NCI-H1694 treated with DMSO at 0.1 percent for 48 hours (cell line): ENCODE measurements around the gene ADRM1.

Source experiments
- DNase-seq: peaks from one replicate; lab custom pipeline; 2025; lab: John Stamatoyannopoulos, UW

Gene ADRM1

DNA sequence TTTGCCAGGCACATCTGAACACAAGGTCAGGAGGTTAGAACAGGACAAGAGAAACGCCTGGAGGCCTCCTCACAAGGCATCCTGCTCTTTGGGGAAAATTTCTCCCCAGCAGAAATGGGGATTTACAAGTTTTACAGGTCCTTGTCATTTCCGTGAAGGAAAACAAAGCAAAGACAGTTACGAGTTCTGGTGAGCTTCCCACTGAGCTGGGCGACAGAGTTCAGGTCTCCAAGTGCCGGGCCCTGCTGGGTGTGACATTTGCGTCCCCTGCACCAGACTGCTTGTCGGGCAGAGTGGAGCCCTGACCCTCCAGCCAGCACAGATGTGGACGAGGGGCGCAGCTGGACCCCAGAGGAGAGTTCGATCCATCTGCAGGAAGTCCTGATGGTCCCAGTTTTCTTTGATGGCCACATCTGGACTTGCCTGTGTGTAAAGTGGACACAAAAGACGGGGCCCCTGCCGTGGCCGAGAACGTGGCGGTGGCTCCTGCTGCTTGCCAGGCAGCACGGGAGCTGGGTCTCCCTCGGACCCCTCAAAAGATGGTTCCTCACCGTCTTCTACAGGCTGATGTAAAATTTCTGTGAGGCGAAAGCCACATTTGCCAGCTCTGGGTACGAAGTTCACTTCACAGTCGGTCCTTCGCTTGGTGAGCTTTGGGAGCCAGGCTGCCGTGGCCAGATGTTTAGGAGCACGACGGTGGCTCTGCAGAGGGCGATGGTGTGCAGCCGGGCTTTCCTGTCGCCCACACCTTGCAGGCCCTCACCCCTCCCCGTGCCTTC, 5.2 kb upstream of the ADRM1 start:
- no peak for DNase-seq

DNA sequence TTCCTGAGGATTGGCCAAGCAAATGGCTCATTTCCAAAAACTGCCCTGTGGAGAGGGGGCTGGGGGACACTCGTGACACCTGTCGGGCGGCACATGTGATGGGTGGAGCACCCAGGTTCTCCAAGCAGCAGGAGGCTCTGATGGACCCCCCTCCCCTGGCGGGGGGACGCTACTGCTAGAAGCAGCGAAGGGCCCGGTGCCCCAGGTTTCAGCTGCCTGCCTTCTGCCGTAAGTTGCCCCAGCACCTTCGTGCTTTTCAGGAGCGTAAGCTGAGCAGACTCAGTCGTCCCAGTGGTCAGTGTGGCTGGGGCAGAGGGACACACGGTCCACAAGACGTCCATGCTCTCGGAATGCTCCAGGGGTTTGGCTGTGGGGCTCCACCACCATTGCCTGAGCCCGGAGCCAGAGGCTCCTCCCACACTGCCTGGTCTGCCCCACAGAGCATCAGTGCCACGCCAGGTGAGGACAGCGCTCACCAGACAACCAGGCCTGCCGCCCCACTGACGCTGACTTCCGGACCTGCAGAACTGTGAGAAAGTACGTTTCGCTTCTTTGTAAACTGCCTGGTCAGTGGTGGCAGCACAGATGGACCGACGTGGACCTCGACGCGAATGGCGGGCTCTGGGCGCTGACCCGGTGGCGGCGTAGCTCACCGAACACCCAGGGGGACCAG, 4.1 kb upstream of the ADRM1 start:
- no peak for DNase-seq

DNA sequence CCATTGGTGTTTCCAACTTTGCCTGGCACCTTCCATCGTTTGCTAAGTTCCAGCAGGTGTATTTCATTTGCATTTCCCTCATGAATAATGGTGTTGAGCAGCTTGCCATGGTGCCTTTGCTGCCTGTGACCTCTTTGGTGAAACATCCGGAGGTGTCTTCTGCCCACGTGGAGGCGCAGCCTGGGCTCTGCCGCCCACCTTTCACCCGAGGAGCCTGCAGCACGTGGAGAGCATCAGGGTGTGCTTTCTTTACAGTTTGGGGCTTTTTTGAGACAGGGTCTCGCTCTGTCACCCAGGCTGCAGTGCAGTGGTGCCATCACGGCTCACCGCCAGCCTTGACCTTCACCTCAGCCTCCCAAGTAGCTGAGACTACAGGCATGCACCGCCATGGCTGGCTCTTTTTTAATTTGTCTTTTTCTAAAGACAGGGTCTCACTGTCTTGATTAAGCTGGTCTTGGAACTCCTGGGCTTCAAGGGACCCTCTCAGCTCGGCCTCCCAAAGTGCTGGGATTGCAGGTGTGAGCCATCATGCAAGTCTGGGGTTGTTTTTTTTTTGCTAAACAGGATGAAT, 3.0 kb upstream of the ADRM1 start:
- no peak for DNase-seq

DNA sequence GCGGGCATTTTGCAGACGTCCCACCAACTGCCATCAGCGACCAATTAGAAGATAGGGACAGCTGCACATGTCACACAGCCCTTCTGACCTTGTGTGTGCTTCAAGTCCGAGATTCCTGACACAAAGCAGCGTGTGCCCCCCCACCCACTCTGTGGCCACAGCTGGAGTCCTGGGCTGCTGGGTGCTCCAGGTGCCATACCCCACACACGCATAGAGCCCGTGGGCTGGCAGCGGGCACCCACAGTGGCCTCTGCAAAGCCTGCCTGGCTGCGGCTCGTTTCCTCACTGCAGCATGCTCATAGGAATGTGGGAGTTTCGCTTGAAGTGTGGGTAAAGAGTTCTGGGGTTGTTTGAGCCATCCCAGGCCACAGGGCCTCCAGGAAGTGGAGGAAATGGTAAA, 2.5 kb upstream of the ADRM1 start:
- no peak for DNase-seq

DNA sequence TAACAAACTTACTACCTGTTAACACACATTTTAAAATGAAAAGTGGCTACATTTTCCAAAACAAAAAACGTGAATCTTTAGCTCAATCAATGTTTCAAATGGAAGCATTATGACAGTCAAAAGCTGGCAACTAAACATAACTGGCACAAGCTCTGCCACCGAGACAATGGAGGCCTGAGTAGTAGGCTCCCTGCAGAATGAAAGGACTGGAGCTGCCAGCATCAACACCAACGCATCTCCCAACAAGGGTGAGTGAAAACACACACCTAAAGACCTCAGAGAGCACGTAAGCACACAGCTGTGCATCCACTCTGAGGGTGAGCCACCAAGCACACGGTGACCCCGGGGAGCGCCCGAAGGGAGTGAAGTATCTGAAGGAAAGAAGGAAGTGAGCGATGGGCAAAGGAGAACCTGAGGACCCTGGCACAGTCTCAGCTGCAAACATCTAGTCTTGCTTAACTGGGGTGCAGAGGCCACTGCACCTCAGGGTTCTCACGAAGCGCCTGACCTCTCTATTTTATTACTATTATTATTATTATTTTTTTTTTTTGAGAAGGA, 1.6 kb upstream of the ADRM1 start:
- no peak for DNase-seq

DNA sequence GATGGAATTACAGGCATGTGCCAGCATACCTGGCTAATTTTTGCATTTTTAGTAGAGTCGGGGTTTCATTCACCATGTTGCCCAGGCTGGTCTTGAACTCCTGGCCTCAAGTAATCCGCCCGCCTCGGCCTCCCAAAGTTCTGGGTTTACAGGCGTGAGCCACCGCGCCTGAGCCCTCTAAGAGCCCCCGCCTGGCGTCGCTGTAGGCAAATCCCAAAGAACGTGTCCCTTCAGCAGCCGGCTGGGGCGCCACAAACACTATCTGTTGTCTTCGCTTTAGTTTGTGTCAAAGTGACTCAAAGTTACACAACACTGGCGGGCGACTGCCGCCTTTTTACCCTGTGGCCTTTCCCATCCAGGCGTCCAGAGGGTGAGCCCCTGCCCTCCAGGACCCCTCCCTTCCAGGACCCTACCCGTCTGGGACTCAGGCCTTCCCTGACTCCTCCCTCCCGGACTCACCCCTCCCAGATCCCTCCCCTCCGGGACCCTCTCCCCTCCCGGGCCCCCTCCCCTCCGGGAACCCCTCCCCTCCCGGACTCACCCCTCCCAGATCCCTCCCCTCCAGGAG, 940 bp upstream of the ADRM1 start:
- peak; percentile 80 for DNase-seq

DNA sequence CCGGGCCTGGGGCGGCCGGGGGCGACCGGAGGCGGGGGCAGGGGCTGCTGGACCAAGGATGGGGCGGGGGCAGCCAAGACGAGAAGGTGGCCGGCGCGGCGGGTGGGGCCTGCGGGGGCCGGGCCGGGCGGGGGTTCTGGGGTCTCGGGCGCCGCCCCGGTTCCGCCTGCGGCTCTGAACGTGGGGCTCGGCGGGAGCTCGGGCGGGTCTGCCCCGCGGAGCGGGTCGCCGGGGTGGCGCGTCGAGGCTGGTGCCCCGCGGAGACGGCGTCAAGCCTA, 204 bp downstream of the ADRM1 start:
- no peak for DNase-seq

DNA sequence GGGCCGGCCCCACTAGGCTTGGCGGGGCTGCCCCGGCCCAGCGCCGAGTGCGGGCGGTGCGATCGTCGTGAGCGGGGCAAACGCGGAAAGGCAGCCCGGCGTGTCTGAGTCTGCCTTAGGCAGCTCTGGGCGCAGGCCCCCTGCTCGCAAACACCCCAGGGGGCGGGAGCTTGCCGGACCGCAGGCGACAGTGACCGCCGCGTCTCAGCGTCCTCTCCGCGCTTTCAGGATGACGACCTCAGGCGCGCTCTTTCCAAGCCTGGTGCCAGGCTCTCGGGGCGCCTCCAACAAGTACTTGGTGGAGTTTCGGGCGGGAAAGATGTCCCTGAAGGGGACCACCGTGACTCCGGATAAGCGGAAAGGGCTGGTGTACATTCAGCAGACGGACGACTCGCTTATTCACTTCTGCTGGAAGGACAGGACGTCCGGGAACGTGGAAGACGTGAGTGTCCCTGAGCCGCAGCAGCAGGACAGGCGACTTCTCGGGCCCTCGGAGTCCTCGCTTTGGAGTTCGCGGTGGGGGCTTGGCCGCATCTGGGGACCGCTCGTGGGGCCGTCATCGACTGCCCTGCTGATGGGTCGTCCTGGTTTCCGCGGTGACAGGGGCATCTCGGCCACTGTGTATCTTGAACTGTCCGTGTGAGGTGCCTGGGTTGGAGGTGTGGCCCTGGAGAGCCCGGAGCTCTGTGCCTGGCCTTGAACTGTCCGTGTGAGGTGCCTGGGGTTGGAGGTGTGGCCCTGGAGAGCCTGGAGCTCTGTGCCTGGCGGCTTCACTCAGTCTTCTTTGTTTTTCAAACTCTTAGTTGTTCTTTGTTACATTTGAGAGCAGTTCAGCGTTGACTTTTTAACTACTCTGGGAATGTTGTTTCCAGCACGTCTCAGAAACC, 786 bp downstream of the ADRM1 start:
- no peak for DNase-seq

DNA sequence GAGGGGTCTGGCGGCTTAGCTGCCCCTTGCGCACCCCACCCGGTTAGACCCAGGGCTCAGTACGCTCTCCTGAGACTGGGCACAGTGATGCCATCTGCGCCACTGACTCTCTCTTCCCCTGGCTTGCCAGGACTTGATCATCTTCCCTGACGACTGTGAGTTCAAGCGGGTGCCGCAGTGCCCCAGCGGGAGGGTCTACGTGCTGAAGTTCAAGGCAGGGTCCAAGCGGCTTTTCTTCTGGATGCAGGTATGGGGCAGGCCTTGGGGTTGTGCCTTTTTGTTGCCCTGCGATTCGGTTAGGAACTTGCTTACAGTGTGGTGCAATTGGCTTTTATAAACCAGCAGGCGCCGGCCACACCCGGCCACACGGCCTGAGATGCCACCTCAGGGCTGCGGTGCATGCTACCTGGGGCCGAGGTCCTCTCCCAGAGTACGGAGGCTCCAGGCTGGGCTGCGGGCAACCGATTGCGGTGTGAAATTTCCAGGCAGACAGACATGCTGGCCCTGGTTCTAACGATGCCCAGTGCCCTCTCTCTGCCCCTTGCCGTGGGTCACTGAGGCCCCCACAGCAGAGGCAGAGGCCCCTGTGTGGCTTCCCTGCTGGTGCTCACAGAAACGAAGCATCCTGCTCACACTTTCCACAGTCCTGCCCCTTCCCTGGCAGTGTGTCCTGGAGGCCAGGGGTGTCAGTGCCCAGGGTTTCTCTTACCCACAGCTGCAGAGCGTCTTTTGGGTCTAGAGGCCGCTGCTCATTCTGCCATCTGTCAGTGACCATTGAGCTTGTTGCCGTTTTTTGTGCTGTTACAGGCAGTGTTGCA, 1.7 kb downstream of the ADRM1 start:
- no peak for DNase-seq

DNA sequence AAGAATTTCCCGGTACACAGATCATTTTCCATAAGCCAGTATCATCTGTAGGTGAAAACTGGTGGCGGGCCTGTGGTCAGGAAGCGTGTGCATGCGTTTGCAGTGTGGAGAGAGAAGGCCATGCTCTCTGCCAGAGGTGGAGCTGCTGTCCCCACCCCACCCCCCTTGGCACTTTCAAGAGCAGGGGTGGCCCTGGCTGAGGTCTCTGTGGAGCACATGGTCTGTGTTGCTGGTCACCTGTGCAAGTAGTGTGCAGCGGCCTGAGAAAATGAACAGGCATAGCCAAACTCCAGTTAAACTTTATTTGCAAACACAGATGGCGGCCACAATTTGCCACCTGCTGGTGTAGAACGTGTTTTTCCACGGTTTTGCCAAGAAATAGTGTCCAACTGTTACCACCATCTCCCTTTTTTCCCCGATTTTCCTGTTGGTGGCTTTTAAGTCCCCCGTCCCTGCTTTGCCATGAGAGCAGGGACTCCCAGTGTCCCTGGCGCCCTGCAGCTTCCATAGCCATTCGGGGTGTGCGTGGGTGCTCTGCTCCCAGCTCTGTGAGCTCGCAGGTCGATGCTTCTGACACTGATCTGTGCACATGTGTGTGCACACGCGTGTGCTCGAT, 2.5 kb downstream of the ADRM1 start:
- DNase-seq: no peak

DNA sequence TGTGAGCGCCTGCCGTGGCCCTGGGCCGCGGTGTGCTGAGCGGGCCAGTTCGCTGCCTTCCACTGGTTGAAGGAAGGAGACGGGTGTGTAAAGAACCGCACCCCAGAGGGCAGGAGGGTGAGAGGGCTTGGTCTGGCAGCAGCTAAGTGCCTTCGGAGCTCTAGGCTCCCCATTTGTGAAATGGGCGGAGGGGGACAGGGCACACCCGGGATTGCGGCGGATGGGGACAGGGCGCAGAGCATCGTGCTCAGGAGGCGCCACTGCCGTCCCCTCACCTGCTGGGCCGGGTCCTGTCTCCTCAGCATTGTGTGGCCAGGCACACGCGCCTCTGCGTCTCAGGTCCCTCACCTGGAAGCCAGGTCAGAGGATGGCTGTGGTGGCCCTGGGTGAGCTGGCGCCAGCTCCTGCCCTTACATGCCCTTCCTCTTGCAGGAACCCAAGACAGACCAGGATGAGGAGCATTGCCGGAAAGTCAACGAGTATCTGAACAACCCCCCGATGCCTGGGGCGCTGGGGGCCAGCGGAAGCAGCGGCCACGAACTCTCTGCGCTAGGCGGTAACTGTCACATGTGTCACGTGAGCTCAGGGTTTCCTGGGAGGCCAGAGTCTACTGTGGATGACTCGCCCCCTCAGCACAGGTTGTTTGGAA, 3.1 kb downstream of the ADRM1 start:
- no peak for DNase-seq

DNA sequence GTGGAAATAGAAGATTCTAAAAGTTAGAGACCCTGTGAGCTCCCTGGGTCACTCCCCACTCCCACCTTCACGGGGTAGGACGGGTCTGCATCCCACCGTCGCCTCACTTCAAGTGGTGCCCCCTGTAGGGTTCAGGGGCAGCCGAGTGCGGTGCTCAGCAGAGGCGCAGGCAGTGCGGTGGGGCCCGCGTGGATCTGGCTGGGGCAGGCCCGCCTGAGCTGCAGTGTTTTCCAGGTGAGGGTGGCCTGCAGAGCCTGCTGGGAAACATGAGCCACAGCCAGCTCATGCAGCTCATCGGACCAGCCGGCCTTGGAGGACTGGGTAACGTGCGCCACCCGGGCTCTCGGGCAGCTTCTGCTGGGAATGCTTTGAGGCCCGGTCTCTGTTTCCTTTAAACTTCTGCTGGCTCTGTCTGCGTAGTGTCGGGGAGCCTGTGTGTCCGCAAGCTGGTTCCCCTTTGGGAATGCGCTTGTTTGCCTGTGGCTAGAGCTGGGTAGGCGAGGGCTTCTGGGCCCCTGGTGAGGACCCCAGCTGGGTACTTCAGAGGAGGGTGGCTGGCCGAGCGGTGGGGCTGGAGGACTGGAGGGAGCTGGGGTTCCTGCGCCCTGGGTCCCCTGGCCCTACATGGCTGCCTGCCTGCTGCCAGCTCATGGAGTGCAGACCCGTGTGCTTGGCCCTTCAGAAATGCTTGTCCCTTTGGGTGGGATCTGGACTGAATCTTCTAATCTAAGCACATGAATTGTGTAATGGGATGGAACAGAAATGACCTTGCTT, 3.8 kb downstream of the ADRM1 start:
- DNase-seq: no peak

DNA sequence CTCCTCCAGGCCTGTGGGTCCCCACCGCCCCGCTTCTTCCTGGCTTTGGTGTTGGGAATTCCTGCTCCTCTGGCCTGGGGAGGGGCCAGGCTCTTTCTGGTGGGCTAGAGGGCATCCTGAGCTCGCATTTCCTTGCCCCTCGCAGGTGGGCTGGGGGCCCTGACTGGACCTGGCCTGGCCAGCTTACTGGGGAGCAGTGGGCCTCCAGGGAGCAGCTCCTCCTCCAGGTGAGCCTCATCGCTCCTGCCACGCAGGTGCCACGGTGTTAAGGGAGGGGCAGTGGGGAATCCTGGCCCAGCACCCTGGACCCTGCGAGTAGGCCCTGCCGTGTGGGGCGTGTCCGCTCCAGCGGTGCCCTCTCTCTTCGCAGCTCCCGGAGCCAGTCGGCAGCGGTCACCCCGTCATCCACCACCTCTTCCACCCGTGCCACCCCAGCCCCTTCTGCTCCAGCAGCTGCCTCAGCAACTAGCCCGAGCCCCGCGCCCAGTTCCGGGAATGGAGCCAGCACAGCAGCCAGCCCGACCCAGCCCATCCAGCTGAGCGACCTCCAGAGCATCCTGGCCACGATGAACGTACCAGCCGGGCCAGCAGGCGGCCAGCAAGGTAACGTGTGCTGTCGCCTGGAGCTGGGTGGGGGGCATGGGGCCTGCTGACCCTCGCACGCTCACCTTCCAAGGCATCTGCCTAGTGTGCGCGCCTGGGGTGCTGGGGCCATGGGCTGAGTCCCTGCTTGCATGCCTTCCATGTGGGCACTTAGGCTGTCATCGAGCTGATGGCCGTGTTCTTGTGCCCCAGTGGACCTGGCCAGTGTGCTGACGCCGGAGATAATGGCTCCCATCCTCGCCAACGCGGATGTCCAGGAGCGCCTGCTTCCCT, 4.7 kb downstream of the ADRM1 start:
- DNase-seq: no peak

DNA sequence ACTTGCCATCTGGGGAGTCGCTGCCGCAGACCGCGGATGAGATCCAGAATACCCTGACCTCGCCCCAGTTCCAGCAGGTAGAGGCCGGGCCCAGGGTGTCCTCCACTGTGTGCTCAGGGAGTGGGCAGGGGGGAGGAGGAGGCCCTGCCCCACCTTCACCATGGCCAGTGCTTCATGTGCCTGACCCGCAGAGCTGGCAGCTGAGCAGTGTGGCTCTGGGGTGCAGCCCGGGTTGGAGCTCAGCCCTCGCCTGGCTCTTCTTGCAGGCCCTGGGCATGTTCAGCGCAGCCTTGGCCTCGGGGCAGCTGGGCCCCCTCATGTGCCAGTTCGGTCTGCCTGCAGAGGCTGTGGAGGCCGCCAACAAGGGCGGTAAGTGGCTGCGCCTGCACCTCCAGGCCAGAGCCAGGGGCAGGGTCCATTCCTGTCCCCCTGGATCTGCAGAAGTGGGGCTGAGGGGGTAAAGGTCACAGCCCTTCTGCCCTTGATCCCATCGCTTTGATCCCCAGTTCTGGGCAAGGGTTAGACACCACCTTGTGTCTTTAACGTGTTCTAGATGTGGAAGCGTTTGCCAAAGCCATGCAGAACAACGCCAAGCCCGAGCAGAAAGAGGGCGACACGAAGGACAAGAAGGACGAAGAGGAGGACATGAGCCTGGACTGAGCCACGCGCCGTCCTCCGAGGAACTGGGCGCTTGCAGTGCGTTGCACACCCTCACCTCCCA, 5.5 kb downstream of the ADRM1 start:
- no peak for DNase-seq

DNA sequence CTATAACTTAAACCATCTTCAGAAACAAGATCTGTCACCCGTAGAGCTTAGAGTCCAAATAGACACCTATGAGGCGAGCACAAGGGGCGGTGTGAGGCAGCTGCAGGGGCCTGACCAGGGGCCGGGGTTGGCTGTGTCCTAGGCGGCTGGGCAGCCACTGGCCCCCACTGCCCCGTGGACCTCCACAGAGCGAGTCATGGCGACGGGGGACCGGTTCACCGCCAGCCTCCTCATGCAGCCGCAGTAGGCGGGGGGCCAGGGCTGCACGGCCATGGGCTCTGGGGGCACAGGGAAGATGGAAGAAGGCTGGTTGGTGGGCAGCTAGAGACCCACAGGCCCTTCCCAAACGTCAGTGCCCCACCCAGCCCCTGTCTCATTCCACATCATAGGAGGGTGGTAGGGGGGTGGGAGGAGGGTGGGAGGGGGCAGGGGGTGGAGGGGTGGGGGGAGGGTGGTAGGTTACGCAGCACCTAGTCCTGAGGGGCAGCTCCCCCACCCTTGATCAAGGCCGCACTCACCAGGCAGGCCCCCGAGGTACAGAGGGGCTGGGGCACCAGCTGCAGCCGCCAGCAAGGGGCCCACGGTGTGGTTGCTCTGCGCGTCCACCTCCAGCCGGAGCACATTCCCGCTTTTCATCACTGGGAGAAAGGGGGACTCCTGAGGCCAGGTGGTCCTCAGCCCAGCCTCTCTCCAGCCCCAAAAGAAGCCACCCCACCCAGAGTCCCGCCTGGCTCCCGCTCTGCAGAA, 6.6 kb downstream of the ADRM1 start:
- DNase-seq: no peak

DNA sequence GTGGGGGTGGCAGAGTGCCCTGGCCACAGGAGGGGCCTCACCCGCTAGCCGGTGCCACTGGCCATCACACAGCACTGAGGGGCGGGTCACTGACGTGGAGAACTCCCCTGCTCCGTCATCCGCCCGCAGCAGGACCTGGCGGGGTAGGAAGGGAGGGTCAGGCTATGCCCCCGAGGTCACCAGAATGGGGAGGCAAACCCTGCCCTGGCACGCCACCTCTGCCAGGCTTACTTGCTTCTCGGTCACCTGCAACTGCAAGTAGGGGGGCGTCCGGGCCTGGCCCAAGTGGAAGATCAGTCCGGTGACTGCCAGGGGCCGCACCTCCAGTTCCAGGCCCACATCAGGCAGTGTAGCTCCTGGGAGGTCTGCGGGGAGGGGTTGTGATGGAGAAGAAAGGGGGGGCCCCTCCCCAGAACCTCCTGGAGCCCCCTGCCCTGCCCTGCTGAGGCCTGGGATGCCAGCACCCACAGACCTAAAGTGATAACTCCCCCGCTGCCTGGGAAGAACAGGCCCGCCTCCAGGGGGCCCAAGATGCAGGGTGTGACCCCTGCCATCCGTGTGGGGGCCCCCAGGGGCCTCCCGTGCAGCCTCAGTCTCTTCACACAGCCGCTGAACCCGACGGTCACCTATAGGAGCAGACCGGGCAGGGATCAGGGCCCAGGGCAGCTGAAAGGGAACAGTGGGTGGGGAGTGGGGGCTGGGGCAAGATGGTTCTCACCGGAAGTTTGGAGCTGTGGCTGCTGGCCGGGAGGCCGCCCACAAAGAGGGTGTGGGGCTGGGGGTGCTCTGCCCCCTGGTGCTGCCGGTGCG, 7.4 kb downstream of the ADRM1 start:
- no peak for DNase-seq
